PC-9 (cell line): ENCODE measurements around the gene DPH2.

Experiments
- EZH2 ChIP-seq: fragments of 200-600 bp; sonication (generic); IDR thresholded peaks from 2 replicates; pipeline ENCODE4 v1.8.0; 2017; ENCODE audit warnings: antibody characterized with exemption, low read depth
- TF ChIP-seq, protein P1 (sequence below): fragments of 200-600 bp; sonication (generic); conservative IDR thresholded peaks from 2 replicates; pipeline ENCODE4 v1.6.1; 2017; ENCODE audit warnings: mixed run types, antibody characterized with exemption, mild to moderate bottlenecking, moderate library complexity

DNA sequence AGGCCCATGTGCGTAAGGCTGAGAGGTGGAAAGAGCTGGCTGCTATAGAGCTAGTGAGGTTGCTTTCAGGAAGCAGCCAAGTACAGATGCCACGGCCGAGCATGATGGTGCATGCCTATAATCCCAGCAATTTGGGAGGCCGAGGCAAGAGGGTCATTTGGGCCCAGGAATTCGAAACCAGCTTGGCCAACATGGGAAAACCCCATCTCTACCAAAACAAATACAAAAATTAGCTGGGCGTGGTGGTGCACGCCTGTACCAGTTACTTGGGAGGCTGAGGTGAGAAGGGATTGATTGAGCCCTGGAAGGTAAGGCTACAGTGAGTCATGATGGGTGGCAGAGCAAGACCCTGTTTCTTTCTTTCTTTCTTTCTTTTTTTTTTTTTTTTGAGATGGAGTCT lies 24.3 kb downstream of the DPH2 start:
- TF ChIP-seq EZH2: no peak
- TF ChIP-seq, protein P1, sequence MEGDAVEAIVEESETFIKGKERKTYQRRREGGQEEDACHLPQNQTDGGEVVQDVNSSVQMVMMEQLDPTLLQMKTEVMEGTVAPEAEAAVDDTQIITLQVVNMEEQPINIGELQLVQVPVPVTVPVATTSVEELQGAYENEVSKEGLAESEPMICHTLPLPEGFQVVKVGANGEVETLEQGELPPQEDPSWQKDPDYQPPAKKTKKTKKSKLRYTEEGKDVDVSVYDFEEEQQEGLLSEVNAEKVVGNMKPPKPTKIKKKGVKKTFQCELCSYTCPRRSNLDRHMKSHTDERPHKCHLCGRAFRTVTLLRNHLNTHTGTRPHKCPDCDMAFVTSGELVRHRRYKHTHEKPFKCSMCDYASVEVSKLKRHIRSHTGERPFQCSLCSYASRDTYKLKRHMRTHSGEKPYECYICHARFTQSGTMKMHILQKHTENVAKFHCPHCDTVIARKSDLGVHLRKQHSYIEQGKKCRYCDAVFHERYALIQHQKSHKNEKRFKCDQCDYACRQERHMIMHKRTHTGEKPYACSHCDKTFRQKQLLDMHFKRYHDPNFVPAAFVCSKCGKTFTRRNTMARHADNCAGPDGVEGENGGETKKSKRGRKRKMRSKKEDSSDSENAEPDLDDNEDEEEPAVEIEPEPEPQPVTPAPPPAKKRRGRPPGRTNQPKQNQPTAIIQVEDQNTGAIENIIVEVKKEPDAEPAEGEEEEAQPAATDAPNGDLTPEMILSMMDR: no peak
